ENCODE results near the gene LARGE1. TPM values are rescaled to one million over a fixed set of nuclear protein-coding genes. Genes with fewer than 3 reads are reported as not detected.

The LARGE1 gene
- total RNA-seq, 1 experiment from 2014 or later, result 1.5 TPM

GRCh38 chr22:33476206-33476605, 444.1 kb downstream of the LARGE1 start:
- Histone ChIP-seq H3K36me3 (ENCODE audit: control insufficient read depth in 1 of 2, insufficient read depth in 2 of 2, low read length in 2 of 2) (no peaks in the 10 kb centered on the region), H3K4me2 (ENCODE audit: low read length) (no peak overlapping the region), H3K27me3 (ENCODE audit: insufficient read depth, low read length) (no peaks in the 10 kb centered on the region), H3K27ac (ENCODE audit: low read depth, low read length) (no peak overlapping the region), H4K20me1 (ENCODE audit: insufficient read depth) (no peaks in the 10 kb centered on the region; the same call in 1 of the 2 replicates), H3K79me2 (ENCODE audit: insufficient read depth, low read length) (no peaks in the 10 kb centered on the region), H3K9ac (ENCODE audit: low read length) (no peak overlapping the region), H3K4me3 (replicated peaks in 1 of 2; ENCODE audit: low read depth in 1 of 2, low read length in 2 of 2) (no peak overlapping the region), H3K4me1 (ENCODE audit: control insufficient read depth in 1 of 2, insufficient read depth in 2 of 2, low read length in 2 of 2) (no peaks in the 10 kb centered on the region), H3K9me3 (ENCODE audit: control insufficient read depth in 1 of 2, insufficient read depth in 1 of 2, low read depth in 1 of 2, low read length in 2 of 2) (peaks cover 6 to 8% of the 10 kb centered on the region in 2 experiments; a peak in 2 of 4 replicates), H3K9me2 (ENCODE audit: insufficient read depth) (no peaks in the 10 kb centered on the region), H2AFZ (ENCODE audit: low read depth, low read length, poor library complexity, severe bottlenecking) (no peak overlapping the region)
- no peak for ATAC-seq
- intact Hi-C loops (cut with micrococcal nuclease), result no loop called here
- BruUV-seq (replicated peaks), result no TSS peak
- ChIA-PET CTCF (no interaction called here), POLR2A (no interaction called here), RAD21 (ENCODE audit: low non-redundant PET in 1 of 2, low total read pairs in 2 of 2, uncharacterized antibody in 2 of 2, unreplicated experiment in 2 of 2) (no interaction called here)
- no peak for DNase-seq (ENCODE audit: low read depth, low spot score)
- TF ChIP-seq ZBTB33 (IDR thresholded peaks at IDR 0.05; ENCODE audit: extremely low read depth, insufficient replicate concordance, low read length) (no peak), POLR2AphosphoS5 (IDR thresholded peaks at IDR 0.05; ENCODE audit: low read depth, low read length) (no peak), ZNF274 (IDR thresholded peaks at IDR 0.05; ENCODE audit: low read depth, low read length) (no peak), TCF7L2 (IDR thresholded peaks at IDR 0.05; ENCODE audit: borderline replicate concordance, extremely low read depth, insufficient read depth, insufficient read length) (no peak), SRF (IDR thresholded peaks at IDR 0.05; ENCODE audit: low read depth) (no peak), YY1 (IDR thresholded peaks at IDR 0.05; ENCODE audit: extremely low read depth, insufficient replicate concordance, low read depth, low read length) (no peak), REST (IDR thresholded peaks at IDR 0.05; ENCODE audit: low read depth) (no peak), MAX (IDR thresholded peaks at IDR 0.05) (no peak)
